Endothelial cell of umbilical vein (primary cell): Measurements from ENCODE around the gene MROH7. TPM values are rescaled to one million over a fixed set of nuclear protein-coding genes. Genes with fewer than 3 reads are reported as not detected.

ENCODE experiments used
- BruUV-seq: library from RNA; stranded (reverse); fragments of 400-500 nt; replicated peaks from 2 replicates; lab custom pipeline; 2021; lab: Mats Ljungman, UMichigan
- CTCF ChIA-PET: fragments of 300-600, 350-600 bp; sonication (Branson Sonifier 250); formaldehyde crosslinking; loops from one replicate; lab custom pipeline; 2021; ENCODE audit warnings: antibody characterized with exemption, inconsistent platforms; lab: Charles Lee
- POLR2A ChIA-PET: fragments of 300-600, 350-600 bp; sonication (Branson Sonifier 250); formaldehyde crosslinking; loops from one replicate; lab custom pipeline; 2021; ENCODE audit warnings: antibody characterized with exemption, inconsistent platforms; lab: Charles Lee
- DNase-seq: peaks from one replicate; pipeline ENCODE4 v3.0.0-alpha.2; 2011; ENCODE audit warnings: low read depth, low spot score
- FAIRE-seq: peaks from 2 replicates; lab custom pipeline; 2011; peaks lifted over from hg19 to GRCh38; lab: Jason Lieb, UNC
- H2AFZ ChIP-seq: 2 replicates; pipeline ENCODE4 v1.6.0; 2012; ENCODE audit warnings: low read depth, low read length, control low read depth, inconsistent platforms
- H3K27ac ChIP-seq: 2 replicates; pipeline ENCODE4 v1.5.1; 2011; ENCODE audit warnings: low read depth, mild to moderate bottlenecking, control low read depth, low read length, moderate library complexity; ENCODE audit not compliant: insufficient read depth
- H3K27me3 ChIP-seq, 2 experiments: 2 replicates each; pipeline versions ENCODE4 v1.6.0 to v1.6.1; 2011; ENCODE audit warnings: low read length in 2 of 2, mixed read lengths in 1 of 2; ENCODE audit not compliant: control insufficient read depth in 2 of 2, insufficient read depth in 2 of 2
- H3K36me3 ChIP-seq, 2 experiments: 2 replicates in 1 of 2; 3 replicates in 1 of 2; pipeline ENCODE4 v1.5.1; 2011; ENCODE audit warnings: low read length in 2 of 2, mild to moderate bottlenecking in 1 of 2, moderate library complexity in 1 of 2; ENCODE audit not compliant: control insufficient read depth in 2 of 2, insufficient read depth in 2 of 2; ENCODE audit errors: extremely low read depth in 1 of 2
- H3K4me1 ChIP-seq: 3 replicates; pipeline ENCODE4 v1.5.1; 2011; ENCODE audit warnings: mild to moderate bottlenecking, low read length; ENCODE audit not compliant: control insufficient read depth, insufficient read depth; ENCODE audit errors: extremely low read depth
- H3K4me2 ChIP-seq: 2 replicates; pipeline ENCODE4 v1.6.1; 2011; ENCODE audit warnings: low read length, control low read depth, mixed read lengths; ENCODE audit not compliant: insufficient read depth
- H3K4me3 ChIP-seq, 3 experiments: fragments of 200-600 bp in 1 of 3; sonication (generic), shearing (Covaris generic) in 1 of 3; replicated peaks in 1 of 3; 2 replicates each; pipeline ENCODE4 v1.5.1; 2011 to 2016; ENCODE audit warnings: control low read depth in 3 of 3, low read length in 3 of 3, mild to moderate bottlenecking in 2 of 3, inconsistent platforms in 1 of 3, low read depth in 1 of 3, moderate library complexity in 1 of 3; ENCODE audit not compliant: insufficient read depth in 1 of 3
- H3K79me2 ChIP-seq: 2 replicates; pipeline ENCODE4 v1.6.0; 2012; ENCODE audit warnings: low read length, inconsistent platforms; ENCODE audit not compliant: control insufficient read depth, insufficient read depth
- H3K9ac ChIP-seq: replicated peaks from 2 replicates; pipeline ENCODE3; 2011; ENCODE audit warnings: low read length, control low read depth; ENCODE audit not compliant: insufficient read depth; ENCODE audit errors: extremely low read depth
- H3K9me1 ChIP-seq: replicated peaks from 3 replicates; pipeline ENCODE4 v1.6.0; 2011; ENCODE audit warnings: mild to moderate bottlenecking, low read length; ENCODE audit not compliant: control insufficient read depth, insufficient read depth; ENCODE audit errors: extremely low read depth
- H3K9me3 ChIP-seq: replicated peaks from 2 replicates; pipeline ENCODE4 v1.5.1; 2012; ENCODE audit warnings: low read length, inconsistent platforms; ENCODE audit not compliant: control insufficient read depth, insufficient read depth
- H4K20me1 ChIP-seq: replicated peaks from 2 replicates; pipeline ENCODE3; 2011; ENCODE audit warnings: mild to moderate bottlenecking, low read length; ENCODE audit not compliant: control insufficient read depth, insufficient read depth; ENCODE audit errors: extremely low read depth
- CTCF ChIP-seq, 2 donors: IDR thresholded peaks; 1 replicate in 1 of 2; 2 replicates in 1 of 2; pipeline ENCODE4 v1.5.1; 2011; ENCODE audit warnings: low read length in 2 of 2, mild to moderate bottlenecking in 2 of 2, moderate library complexity in 2 of 2, control low read depth in 1 of 2, inconsistent platforms in 1 of 2, low read depth in 1 of 2; ENCODE audit not compliant: insufficient read depth in 1 of 2; ENCODE audit errors: extremely low read depth in 1 of 2
- EZH2 ChIP-seq: IDR thresholded peaks from 2 replicates; pipeline ENCODE4 v1.6.1; 2012; ENCODE audit warnings: borderline replicate concordance, low read depth, mild to moderate bottlenecking, moderate library complexity, low read length, inconsistent platforms; ENCODE audit not compliant: severe bottlenecking
- FOS ChIP-seq: IDR thresholded peaks from 2 replicates; pipeline ENCODE4 v1.6.1; 2011; ENCODE audit warnings: mild to moderate bottlenecking, low read length, moderate library complexity, borderline replicate concordance; ENCODE audit not compliant: insufficient read depth
- GATA2 ChIP-seq: IDR thresholded peaks from 2 replicates; pipeline ENCODE4 v1.7.0; 2011; ENCODE audit warnings: low read depth, mild to moderate bottlenecking, moderate library complexity, mixed read lengths, low read length; ENCODE audit not compliant: insufficient read length, insufficient read depth
- JUN ChIP-seq: IDR thresholded peaks from 2 replicates; pipeline ENCODE4 v1.6.1; 2011; ENCODE audit warnings: borderline replicate concordance, low read depth; ENCODE audit not compliant: insufficient read length, insufficient read depth
- MAX ChIP-seq: IDR thresholded peaks from 2 replicates; pipeline ENCODE4 v1.6.1; 2011; ENCODE audit not compliant: insufficient read depth, insufficient read length
- MYC ChIP-seq: IDR thresholded peaks from one replicate; pipeline ENCODE4 v1.6.1; 2011; ENCODE audit warnings: mild to moderate bottlenecking, low read depth, low read length
- POLR2A ChIP-seq: IDR thresholded peaks from 2 replicates; pipeline ENCODE4 v1.6.1; 2012; ENCODE audit warnings: low read depth, mild to moderate bottlenecking, control low read depth, low read length
- POLR2AphosphoS5 ChIP-seq: IDR thresholded peaks from 2 replicates; pipeline ENCODE4 v1.6.1; 2012; ENCODE audit warnings: low read depth, mild to moderate bottlenecking, control low read depth, low read length, moderate library complexity; ENCODE audit not compliant: insufficient read depth
- dilution Hi-C: fragments of 300-500 bp; cut with MboI; formaldehyde crosslinking; loops from one replicate; pipeline ENCODE4 v1.15.0; 2019; ENCODE audit warnings: low sequenced_read_pairs; ENCODE audit not compliant: extremely low pct_ligation_motif_present
- intact Hi-C: fragments of 100-400 bp; cut with micrococcal nuclease; formaldehyde crosslinking; loops from one replicate; pipeline ENCODE4 v1.10.0; 2022
- polyA plus RNA-seq, 4 experiments: library from polyadenylated mRNA; depleted of rRNA in 3 of 4; stranded (reverse) in 3 of 4; unstranded in 1 of 4; fragments of >200 nt; gene quantifications; 2 replicates each; pipeline versions ENCODE4 v1.2.1 to v1.2.3, GENCODE V29; 2011 to 2012; ENCODE audit warnings: missing spikeins in 1 of 4
- total RNA-seq: library from RNA; stranded (reverse); gene quantifications from 2 replicates; pipeline ENCODE4 v1.2.3, GENCODE V29; 2021

Gene MROH7
- total and polyA plus RNA-seq, 2 donors (not counting 3 experiments of a cell fraction or from before 2014, with no cell fraction given), result 0.06 to 0.24 TPM

GRCh38 chr1:54595956-54596498 lies 45.6 kb upstream of the MROH7 start:
- dilution Hi-C loops, result no loop called here
- FAIRE-seq (no peak), DNase-seq (no peak)
- Histone ChIP-seq H3K4me2 (no peak overlapping the region), H3K9me1 (no peaks in the 10 kb centered on the region), H2AFZ (no peak overlapping the region), H3K27me3 (no peaks in the 10 kb centered on the region), H4K20me1 (no peaks in the 10 kb centered on the region), H3K4me3 (no peak overlapping the region), H3K9ac (no peak overlapping the region), H3K36me3 (no peaks in the 10 kb centered on the region), H3K4me1 (no peaks in the 10 kb centered on the region), H3K9me3 (no peaks in the 10 kb centered on the region), H3K27ac (no peak overlapping the region), H3K79me2 (no peaks in the 10 kb centered on the region)
- ChIA-PET POLR2A (no interaction called here), CTCF (no interaction called here)
- TF ChIP-seq POLR2AphosphoS5 (no peak), FOS (no peak), GATA2 (no peak), MAX (no peak), JUN (no peak), MYC (no peak), EZH2 (no peak), POLR2A (no peak), CTCF (IDR thresholded peaks at IDR 0.05; ENCODE audit: extremely low read depth in 1 of 2, insufficient read depth in 1 of 2, low read depth in 1 of 2, low read length in 2 of 2) (no peak)
- BruUV-seq, result no TSS peak
- intact Hi-C loops, result no loop called here
